Astrocyte of the spinal cord (primary cell): ENCODE data around the gene SPON2.

Experiments
- DNase-seq: peaks from one replicate; pipeline ENCODE4 v3.0.0; 2011; ENCODE audit warnings: low read depth, low spot score
- H3K4me3 ChIP-seq: 2 replicates; pipeline ENCODE4 v1.5.1; 2011; ENCODE audit warnings: low read depth, mild to moderate bottlenecking, low read length, moderate library complexity
- CTCF ChIP-seq: IDR thresholded peaks from 2 replicates; pipeline ENCODE4 v1.5.1; 2012; ENCODE audit warnings: low read depth, mild to moderate bottlenecking, low read length, inconsistent platforms
- in situ Hi-C: cut with HindIII; loops from 2 replicates; pipeline ENCODE4 v1.10.0; 2017; ENCODE audit warnings: low sequenced_read_pairs

Gene SPON2

DNA sequence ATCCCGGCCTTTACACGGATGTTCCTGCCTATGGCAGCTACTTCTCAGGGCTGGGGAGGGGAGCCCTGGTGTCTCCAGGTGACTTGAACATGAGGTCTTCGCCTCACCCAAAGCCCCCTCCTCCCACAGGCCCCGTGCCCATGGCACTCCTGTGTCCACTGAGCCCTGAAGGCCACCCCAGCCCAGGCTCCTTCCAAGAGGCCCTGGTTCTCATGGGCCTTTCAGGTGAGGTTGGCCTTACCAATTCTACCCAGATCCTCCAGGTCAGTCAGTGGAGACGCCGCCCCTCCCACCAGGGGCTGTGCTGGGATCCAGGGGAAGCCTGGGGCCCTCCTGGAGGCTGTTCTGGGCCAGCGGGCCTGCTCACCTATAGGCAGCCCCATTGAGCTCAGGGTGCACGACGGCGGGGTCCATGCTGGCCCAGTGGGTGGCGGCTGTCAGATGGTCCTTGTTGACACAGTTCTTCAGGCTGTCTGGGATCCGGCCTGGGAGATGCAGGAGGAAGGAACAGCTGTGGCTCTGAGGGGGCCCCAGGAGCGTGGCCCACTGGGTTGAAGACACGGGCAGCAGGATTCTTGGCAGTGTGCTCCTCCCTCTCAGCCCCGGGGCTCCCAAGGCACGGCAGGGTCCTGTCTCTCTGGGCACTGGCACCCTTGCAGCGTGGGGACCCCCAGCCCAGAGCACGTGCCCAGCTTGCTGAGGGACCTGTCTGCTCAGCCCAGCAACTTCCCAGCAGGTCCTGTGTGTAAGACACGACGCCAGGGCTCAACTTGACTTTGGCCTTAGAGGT lies 40.4 kb upstream of the SPON2 start:
- no peak for TF ChIP-seq CTCF
- in situ Hi-C loops, result no loop called here

GRCh38 chr4:1211891-1212545 lies 39.6 kb upstream of the SPON2 start:
- TF ChIP-seq CTCF, result no peak
- no peak for DNase-seq
- in situ Hi-C loops, result no loop called here
- H3K4me3 ChIP-seq, result no peak overlapping the region

More for the DNA sequence above, 40.4 kb upstream of the SPON2 start:
- no peak for DNase-seq
- H3K4me3 ChIP-seq, result no peak overlapping the region

DNA sequence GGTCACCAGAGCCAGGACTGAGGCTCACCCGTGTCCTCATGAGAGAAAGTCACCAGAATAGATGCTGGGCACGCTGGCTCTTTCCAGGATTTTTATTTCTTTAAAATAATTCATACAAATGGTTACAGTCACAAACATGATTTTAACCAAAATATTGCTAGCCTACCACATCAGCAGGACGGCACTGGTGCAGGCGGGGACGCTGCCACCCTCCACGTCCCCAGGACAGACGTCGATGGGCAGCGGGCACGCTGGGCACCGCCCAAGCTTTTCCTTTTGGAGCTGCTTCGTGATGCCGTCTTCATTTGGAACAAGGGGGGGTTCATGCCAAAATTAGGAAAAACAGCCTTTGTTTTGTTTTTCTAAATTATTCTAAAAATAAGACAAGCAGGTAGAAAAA lies 39.0 kb upstream of the SPON2 start:
- in situ Hi-C loops, result no loop called here
- no peak overlapping the region for H3K4me3 ChIP-seq
- TF ChIP-seq CTCF, result no peak
- no peak for DNase-seq

GRCh38 chr4:1210971-1211370 lies 38.6 kb upstream of the SPON2 start:
- in situ Hi-C loops, result no loop called here
- H3K4me3 ChIP-seq, result no peak overlapping the region
- DNase-seq, result no peak

DNA sequence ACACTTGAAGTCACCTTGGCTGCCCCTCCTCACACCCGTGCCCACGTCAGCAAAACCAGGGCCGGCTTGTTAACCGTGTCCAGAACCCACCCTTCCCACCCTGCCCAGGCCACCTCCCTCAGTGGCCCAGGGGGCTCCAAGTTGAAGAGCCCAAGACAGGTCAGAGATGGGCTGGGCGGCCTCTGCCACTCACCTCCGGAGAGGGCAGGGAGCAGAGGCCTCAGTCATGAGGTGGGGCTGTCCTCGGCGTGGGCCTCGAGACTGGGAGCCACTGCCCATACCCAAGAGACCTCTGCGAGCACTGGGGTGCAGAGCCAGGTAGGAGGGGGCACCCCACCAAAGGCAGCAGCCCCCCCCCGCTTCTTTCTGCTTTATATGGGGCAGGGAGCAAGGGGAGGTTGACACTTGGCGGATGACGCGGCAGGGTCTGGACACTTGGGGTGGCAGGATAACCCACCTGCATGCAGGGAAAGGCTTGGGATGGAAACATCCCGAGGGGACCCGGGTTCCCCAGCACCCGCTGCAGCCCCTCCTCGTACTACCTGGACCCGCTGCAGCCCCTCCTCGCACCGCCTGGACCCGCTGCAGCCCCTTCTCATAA lies 38.0 kb upstream of the SPON2 start:
- no peak for TF ChIP-seq CTCF
- in situ Hi-C loops, result no loop called here
- DNase-seq, result no peak
- no peak overlapping the region for H3K4me3 ChIP-seq

More at GRCh38 chr4:1210971-1211370, 38.6 kb upstream of the SPON2 start:
- TF ChIP-seq CTCF, result no peak

- no peak overlapping the region for H3K4me3 ChIP-seq
- DNase-seq, result peak; percentile 66
- in situ Hi-C loops, result no loop called here
- TF ChIP-seq CTCF, result no peak
These were observed 37.4 kb upstream of the SPON2 start for GRCh38 chr4:1209821-1210220.
